ENCODE measurements around the gene LETMD1. TPM values are rescaled to one million over a fixed set of nuclear protein-coding genes. Genes with fewer than 3 reads are reported as not detected.
A peak's percentile ranks its signal among the peaks of the same experiment; 100 is the strongest.

LETMD1 gene
- total and polyA plus RNA-seq, 9 of the 15 experiments (the other 6 are each of a cell fraction or from before 2014, with no cell fraction given): 58.7 to 163 (median 75.4) TPM

- no peak for TF ChIP-seq PBX2 (CRISPR knock-in tag; IDR thresholded peaks at IDR 0.05; ENCODE audit: low read depth)
- no peak for TF ChIP-seq PBX2 (tag; conservative IDR thresholded peaks at IDR 0.05; ENCODE audit: low read depth)
- TF ChIP-seq HDGF (IDR thresholded peaks at IDR 0.05): no peak
- no peak for TF ChIP-seq HMG20B (CRISPR knock-in tag; IDR thresholded peaks at IDR 0.05)
- no peak for TF ChIP-seq BDP1 (IDR thresholded peaks at IDR 0.05; ENCODE audit: insufficient read depth, insufficient read length)
- TF ChIP-seq ESRRA (IDR thresholded peaks at IDR 0.05; ENCODE audit: borderline replicate concordance, low read depth): no peak
- TF ChIP-seq ZNF41 (CRISPR knock-in tag; conservative IDR thresholded peaks at IDR 0.05): no peak
- no peak for TF ChIP-seq ZNF639 (CRISPR knock-in tag; conservative IDR thresholded peaks at IDR 0.05 in 1 of 2, IDR thresholded peaks at IDR 0.05 in 1 of 2)
- TF ChIP-seq ZNF764 (CRISPR knock-in tag; IDR thresholded peaks at IDR 0.05; ENCODE audit: low read depth): no peak
- no peak for TF ChIP-seq KLF13 (tag; IDR thresholded peaks at IDR 0.05; ENCODE audit: borderline replicate concordance, low read depth)
- TF ChIP-seq ZBTB26 (CRISPR knock-in tag; IDR thresholded peaks at IDR 0.05): no peak
- no peak for TF ChIP-seq U2AF1 (optimal IDR thresholded peaks at IDR 0.05; ENCODE audit: low read depth, low read length)
- TF ChIP-seq POLR2A (conservative IDR thresholded peaks at IDR 0.05): no peak
- no peak for TF ChIP-seq HLTF (IDR thresholded peaks at IDR 0.05)
- TF ChIP-seq PTBP1 (IDR thresholded peaks at IDR 0.05; ENCODE audit: low read depth, low read length): no peak
- 0 out of 2 replicates have a peak, but pooled peaks have one; percentile 8 for TF ChIP-seq NR2C1 (IDR thresholded peaks at IDR 0.05)
- no peak for TF ChIP-seq NR2C1 (tag; IDR thresholded peaks at IDR 0.05)
- TF ChIP-seq CGGBP1 (CRISPR knock-in tag; IDR thresholded peaks at IDR 0.05): no peak
- 0 out of 2 replicates have a peak, but pooled peaks have one; percentile 25 for TF ChIP-seq SMAD4 (CRISPR knock-in tag; conservative IDR thresholded peaks at IDR 0.05)
- TF ChIP-seq NCOA6 (IDR thresholded peaks at IDR 0.05): no peak
- TF ChIP-seq ATF2 (CRISPR knock-in tag; IDR thresholded peaks at IDR 0.05): no peak
- peak; percentile 55; the same call in 1 of the 2 replicates for TF ChIP-seq ZNF121 (CRISPR knock-in tag; conservative IDR thresholded peaks at IDR 0.05)
- TF ChIP-seq CC2D1A (IDR thresholded peaks at IDR 0.05): no peak
- TF ChIP-seq KDM4B (IDR thresholded peaks at IDR 0.05; ENCODE audit: borderline replicate concordance in 2 of 2, low read depth in 1 of 2): no peak
Measured at GRCh38 chr12:51033457-51034089, 14.6 kb upstream of the LETMD1 start (continued).

Measured in K562 (cell line).